Peyer's patch (tissue), 4 donors: ENCODE data around the gene BCL3.
A peak's percentile ranks its signal among the peaks of the same experiment; 100 is the strongest.

Experiments used
- POLR2A ChIP-seq, 2 donors: fragments of 450-650 bp; IDR thresholded peaks; one replicate each; pipeline ENCODE4 v1.5.1; 2017; ENCODE audit warnings: antibody characterized with exemption in 2 of 2, mild to moderate bottlenecking in 2 of 2, moderate library complexity in 2 of 2
- TF ChIP-seq, protein P1 (sequence below), 6 experiments: fragments of 450-650 bp in 4 of 6; fragments of 200-600 bp in 2 of 6; sonication (generic) in 1 of 6; IDR thresholded peaks; one replicate each; pipeline ENCODE4 v1.5.1; 2017 to 2019; ENCODE audit warnings: antibody characterized with exemption in 6 of 6, mild to moderate bottlenecking in 3 of 6, moderate library complexity in 1 of 6

DNA sequence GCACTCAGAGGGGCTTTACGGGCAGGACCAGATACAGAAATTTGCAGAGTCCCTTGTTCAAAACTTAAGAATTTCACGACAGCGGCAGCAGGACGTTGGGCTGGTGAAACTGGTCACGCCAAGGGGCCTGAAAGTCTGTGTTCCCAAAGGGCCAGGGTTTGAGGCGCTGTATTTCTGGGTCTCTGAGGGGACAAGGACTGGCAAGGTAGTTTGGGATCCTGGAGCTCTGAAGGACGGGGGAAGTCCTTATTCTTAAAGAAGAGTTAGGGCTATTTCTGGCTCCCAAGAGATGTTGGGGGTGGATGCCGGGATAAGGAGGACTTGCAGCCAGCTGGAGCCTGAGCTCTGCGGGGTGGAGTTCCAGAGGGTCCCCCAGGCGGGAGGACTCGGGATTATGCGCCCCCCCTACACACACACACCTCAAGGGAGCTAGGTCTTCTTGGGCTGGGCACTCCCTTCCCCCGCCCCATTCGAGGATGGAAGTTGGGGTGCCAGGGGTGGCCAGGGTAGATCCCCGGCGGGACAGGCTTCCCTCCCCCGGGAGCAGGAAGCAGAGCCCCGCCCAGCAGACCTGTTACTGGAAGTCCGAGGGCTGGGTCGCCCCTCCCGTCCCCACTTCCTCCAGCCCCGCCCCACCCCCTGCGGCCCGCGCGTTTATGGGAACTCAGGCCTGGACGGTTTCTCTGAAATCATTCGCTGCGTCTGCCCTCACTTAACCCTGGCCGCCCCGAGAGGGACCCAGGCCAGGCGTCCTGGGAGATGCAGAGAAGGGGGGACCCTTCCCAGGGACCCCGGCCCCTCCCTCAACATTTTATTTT, 5.6 kb downstream of the BCL3 start:
- TF ChIP-seq, protein P1, sequence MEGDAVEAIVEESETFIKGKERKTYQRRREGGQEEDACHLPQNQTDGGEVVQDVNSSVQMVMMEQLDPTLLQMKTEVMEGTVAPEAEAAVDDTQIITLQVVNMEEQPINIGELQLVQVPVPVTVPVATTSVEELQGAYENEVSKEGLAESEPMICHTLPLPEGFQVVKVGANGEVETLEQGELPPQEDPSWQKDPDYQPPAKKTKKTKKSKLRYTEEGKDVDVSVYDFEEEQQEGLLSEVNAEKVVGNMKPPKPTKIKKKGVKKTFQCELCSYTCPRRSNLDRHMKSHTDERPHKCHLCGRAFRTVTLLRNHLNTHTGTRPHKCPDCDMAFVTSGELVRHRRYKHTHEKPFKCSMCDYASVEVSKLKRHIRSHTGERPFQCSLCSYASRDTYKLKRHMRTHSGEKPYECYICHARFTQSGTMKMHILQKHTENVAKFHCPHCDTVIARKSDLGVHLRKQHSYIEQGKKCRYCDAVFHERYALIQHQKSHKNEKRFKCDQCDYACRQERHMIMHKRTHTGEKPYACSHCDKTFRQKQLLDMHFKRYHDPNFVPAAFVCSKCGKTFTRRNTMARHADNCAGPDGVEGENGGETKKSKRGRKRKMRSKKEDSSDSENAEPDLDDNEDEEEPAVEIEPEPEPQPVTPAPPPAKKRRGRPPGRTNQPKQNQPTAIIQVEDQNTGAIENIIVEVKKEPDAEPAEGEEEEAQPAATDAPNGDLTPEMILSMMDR (IDR thresholded peaks at IDR 0.05) = no peak
- peak; percentile 21 to 78 for TF ChIP-seq POLR2A (IDR thresholded peaks at IDR 0.05)
